Measurements from ENCODE around the gene KIAA2012.

DNA sequence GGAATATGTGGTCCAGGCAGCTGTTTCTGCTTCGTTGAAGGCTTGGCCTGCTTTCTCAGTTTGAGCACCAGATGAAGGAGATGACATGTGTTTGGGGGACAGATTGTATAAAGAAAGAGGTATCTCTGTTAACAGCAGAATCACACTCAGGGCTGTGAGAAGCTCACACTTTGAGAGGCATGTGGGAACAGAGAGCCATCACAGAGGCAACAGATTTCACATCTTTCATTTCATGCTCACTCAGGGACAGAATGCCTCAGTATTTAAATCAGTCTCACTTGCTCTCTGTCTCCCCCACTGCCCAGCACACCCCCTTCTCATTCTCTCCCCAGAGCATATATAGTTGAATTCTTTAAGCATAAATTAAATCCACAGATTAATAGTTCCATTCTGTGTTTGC is 37.4 kb downstream of the KIAA2012 start:
- TF ChIP-seq POLR2A (IDR thresholded peaks at IDR 0.05; ENCODE audit: low read length) (no peak), GATA1 (IDR thresholded peaks at IDR 0.05; ENCODE audit: low read depth, low read length) (no peak)

All from erythroblast (primary cell).